ENCODE results near the gene VBP1.

- no peak for TF ChIP-seq CTCF (IDR thresholded peaks at IDR 0.05 in 2 of 3, conservative IDR thresholded peaks at IDR 0.05 in 1 of 3; ENCODE audit: borderline replicate concordance in 1 of 3, insufficient read depth in 1 of 3, low read depth in 2 of 3, low read length in 2 of 3)
- TF ChIP-seq POLR2AphosphoS5 (IDR thresholded peaks at IDR 0.05; ENCODE audit: low read depth, low read length), result no peak
- no peak for TF ChIP-seq YY1 (IDR thresholded peaks at IDR 0.05; ENCODE audit: extremely low read depth, insufficient replicate concordance, low read depth, low read length)
- TF ChIP-seq EZH2phosphoT487 (IDR thresholded peaks at IDR 0.05; ENCODE audit: borderline replicate concordance), result no peak
- TF ChIP-seq MAX (IDR thresholded peaks at IDR 0.05), result no peak
- no peak for TF ChIP-seq POLR2A (IDR thresholded peaks at IDR 0.05; ENCODE audit: borderline replicate concordance, extremely low read depth, insufficient read depth, insufficient read length)
- no peak for TF ChIP-seq SP1 (IDR thresholded peaks at IDR 0.05; ENCODE audit: low read depth)
- no peak for TF ChIP-seq REST (IDR thresholded peaks at IDR 0.05; ENCODE audit: low read depth)
Observed at GRCh38 chrX:155213731-155214130, 2.5 kb upstream of the VBP1 start.
